Osteoblast (primary cell): ENCODE measurements around the gene ZDHHC11. TPM values are rescaled to one million over a fixed set of nuclear protein-coding genes. Genes with fewer than 3 reads are reported as not detected.
"Not testable (repeated sequence)": the region's sequence is repeated elsewhere in the genome, so short reads cannot be mapped to it uniquely, and the experiment has no call there.

Experiments
- DNase-seq: peaks from one replicate; pipeline ENCODE4 v3.0.0; 2011; ENCODE audit warnings: low spot score, mixed read lengths; ENCODE audit not compliant: insufficient read length; ENCODE audit errors: missing footprints
- H2AFZ ChIP-seq: 2 replicates; pipeline ENCODE4 v1.6.0; 2011; ENCODE audit warnings: mild to moderate bottlenecking, low read length
- H3K27ac ChIP-seq: 2 replicates; pipeline ENCODE4 v1.5.1; 2011; ENCODE audit warnings: mild to moderate bottlenecking, low read depth, low read length, moderate library complexity
- H3K27me3 ChIP-seq: 2 replicates; pipeline ENCODE4 v1.6.0; 2012; ENCODE audit warnings: mild to moderate bottlenecking, control low read depth, inconsistent platforms, low read length, moderate library complexity; ENCODE audit not compliant: insufficient read depth
- H3K36me3 ChIP-seq: 2 replicates; pipeline ENCODE4 v1.5.1; 2011; ENCODE audit warnings: mild to moderate bottlenecking, low read length, control low read depth, moderate library complexity; ENCODE audit not compliant: insufficient read depth
- H3K4me1 ChIP-seq: 2 replicates; pipeline ENCODE4 v1.5.1; 2011; ENCODE audit warnings: mild to moderate bottlenecking, low read length, control low read depth, moderate library complexity; ENCODE audit not compliant: insufficient read depth
- H3K4me2 ChIP-seq: 2 replicates; pipeline ENCODE4 v1.6.0; 2011; ENCODE audit warnings: mild to moderate bottlenecking, low read length; ENCODE audit not compliant: insufficient read depth
- H3K4me3 ChIP-seq: fragments of 200-600 bp; sonication (generic); 3 replicates; pipeline ENCODE4 v1.5.1; 2012; ENCODE audit warnings: mild to moderate bottlenecking, low read length, inconsistent platforms; ENCODE audit not compliant: insufficient read depth
- H3K79me2 ChIP-seq: 2 replicates; pipeline ENCODE4 v1.6.0; 2012; ENCODE audit warnings: mild to moderate bottlenecking, low read length, control low read depth, inconsistent platforms; ENCODE audit not compliant: insufficient read depth
- H3K9me3 ChIP-seq: 2 replicates; pipeline ENCODE4 v1.5.1; 2011; ENCODE audit warnings: low read depth, low read length, control low read depth
- H4K20me1 ChIP-seq: 2 replicates; pipeline ENCODE4 v1.6.0; 2012; ENCODE audit warnings: mild to moderate bottlenecking, low read length, control low read depth; ENCODE audit not compliant: insufficient read depth
- CTCF ChIP-seq: IDR thresholded peaks from 2 replicates; pipeline ENCODE4 v1.5.1; 2011; ENCODE audit warnings: mild to moderate bottlenecking, low read depth, low read length, moderate library complexity; ENCODE audit errors: extremely low read depth
- total RNA-seq: library from RNA; depleted of rRNA; stranded (reverse); fragments of >200 nt; gene quantifications from 2 replicates; pipeline ENCODE4 v1.2.3, GENCODE V29; 2012

ZDHHC11 gene
- total RNA-seq, 1 donor, result 1.8 TPM

- Histone ChIP-seq H2AFZ (no peak overlapping the region), H3K79me2 (no peaks in the 10 kb centered on the region), H3K4me3 (no peak overlapping the region), H3K9me3 (no peaks in the 10 kb centered on the region), H3K4me2 (no peak overlapping the region), H4K20me1 (no peaks in the 10 kb centered on the region), H3K36me3 (no peaks in the 10 kb centered on the region), H3K27me3 (no peaks in the 10 kb centered on the region), H3K27ac (no peak overlapping the region), H3K4me1 (no peaks in the 10 kb centered on the region)
- no peak for DNase-seq
- no peak for TF ChIP-seq CTCF
Measured at GRCh38 chr5:815449-815848, 35.3 kb downstream of the ZDHHC11 start.

GRCh38 chr5:813575-813974 is 37.2 kb downstream of the ZDHHC11 start:
- not testable (repeated sequence) for H2AFZ ChIP-seq, DNase-seq, H3K36me3 ChIP-seq, H3K4me3 ChIP-seq, H3K27me3 ChIP-seq, H3K4me2 ChIP-seq, H3K27ac ChIP-seq, H4K20me1 ChIP-seq, H3K4me1 ChIP-seq, H3K9me3 ChIP-seq, H3K79me2 ChIP-seq

GRCh38 chr5:811384-811783 is 39.4 kb downstream of the ZDHHC11 start:
- H3K4me1 ChIP-seq, H3K4me2 ChIP-seq, H3K4me3 ChIP-seq, H3K9me3 ChIP-seq, H3K79me2 ChIP-seq, H4K20me1 ChIP-seq, H3K27ac ChIP-seq, H2AFZ ChIP-seq, H3K27me3 ChIP-seq, DNase-seq, H3K36me3 ChIP-seq: not testable (repeated sequence)

- not testable (repeated sequence) for DNase-seq, H3K4me1 ChIP-seq, H4K20me1 ChIP-seq, H3K9me3 ChIP-seq, H3K79me2 ChIP-seq, H2AFZ ChIP-seq, H3K27me3 ChIP-seq, H3K27ac ChIP-seq, H3K36me3 ChIP-seq, H3K4me3 ChIP-seq, H3K4me2 ChIP-seq
Measured at GRCh38 chr5:807719-808514, 42.9 kb downstream of the ZDHHC11 start.

GRCh38 chr5:801472-801871 is 49.3 kb downstream of the ZDHHC11 start:
- Histone ChIP-seq H3K4me1 (no peaks in the 10 kb centered on the region), H2AFZ (no peak overlapping the region)
- TF ChIP-seq CTCF, result no peak

GRCh38 chr5:801055-801454 is 49.7 kb downstream of the ZDHHC11 start:
- H3K36me3 ChIP-seq, H3K79me2 ChIP-seq, DNase-seq, H3K9me3 ChIP-seq, H3K4me2 ChIP-seq, H3K4me3 ChIP-seq, H3K4me1 ChIP-seq, H3K27ac ChIP-seq, H4K20me1 ChIP-seq, H2AFZ ChIP-seq, H3K27me3 ChIP-seq: not testable (repeated sequence)

More at GRCh38 chr5:801472-801871, 49.3 kb downstream of the ZDHHC11 start:
- no peaks in the 10 kb centered on the region for H3K27me3 ChIP-seq
- H3K4me2 ChIP-seq, result no peak overlapping the region
- H3K27ac ChIP-seq, result no peak overlapping the region
- H4K20me1 ChIP-seq, result no peaks in the 10 kb centered on the region
- H3K79me2 ChIP-seq, result no peaks in the 10 kb centered on the region
- H3K4me3 ChIP-seq, result no peak overlapping the region
- DNase-seq, result no peak
- H3K9me3 ChIP-seq, result no peaks in the 10 kb centered on the region
- H3K36me3 ChIP-seq, result no peaks in the 10 kb centered on the region

- H3K9me3 ChIP-seq, H3K4me3 ChIP-seq, H3K4me1 ChIP-seq, H3K27me3 ChIP-seq, DNase-seq, H4K20me1 ChIP-seq, H3K27ac ChIP-seq, H2AFZ ChIP-seq, H3K79me2 ChIP-seq, H3K36me3 ChIP-seq, H3K4me2 ChIP-seq: not testable (repeated sequence)
Measured at GRCh38 chr5:798505-799138, 52.2 kb downstream of the ZDHHC11 start.
